HepG2 (cell line): ENCODE data around the gene IL1RAP. TPM values are rescaled to one million over a fixed set of nuclear protein-coding genes. Genes with fewer than 3 reads are reported as not detected.

Experiments used
- AGO2 ChIP-seq: fragments of 200-400 bp; formaldehyde crosslinking; optimal IDR thresholded peaks from 2 replicates; pipeline ENCODE3; 2017; ENCODE audit warnings: mild to moderate bottlenecking, low read depth, low read length, moderate library complexity
- CENPT ChIP-seq: sonication (generic); formaldehyde crosslinking; IDR thresholded peaks from 2 replicates; pipeline ENCODE4 v1.8.0; 2022; ENCODE audit warnings: low read depth, mild to moderate bottlenecking, moderate library complexity, missing genetic modification reagents
- CTCF ChIP-seq: sonication (generic); formaldehyde crosslinking; IDR thresholded peaks from 2 replicates; pipeline ENCODE4 v1.5.0; 2020; ENCODE audit warnings: mild to moderate bottlenecking, missing genetic modification reagents, moderate library complexity
- FOXJ3 ChIP-seq: sonication (generic); formaldehyde crosslinking; IDR thresholded peaks from 2 replicates; pipeline ENCODE4 v1.4.0; 2020; ENCODE audit warnings: missing genetic modification reagents, mild to moderate bottlenecking, borderline replicate concordance
- FOXK1 ChIP-seq: sonication (generic); formaldehyde crosslinking; IDR thresholded peaks from 2 replicates; pipeline ENCODE4 v1.4.0; 2020; ENCODE audit warnings: low read depth, missing genetic modification reagents, borderline replicate concordance
- GPBP1L1 ChIP-seq: sonication (generic); formaldehyde crosslinking; IDR thresholded peaks from 2 replicates; pipeline ENCODE4 v1.5.0; 2020; ENCODE audit warnings: mild to moderate bottlenecking, missing genetic modification reagents
- GPN1 ChIP-seq: sonication (generic); formaldehyde crosslinking; IDR thresholded peaks from 2 replicates; pipeline ENCODE4 v1.5.1; 2020; ENCODE audit warnings: missing genetic modification reagents, borderline replicate concordance
- JARID2 ChIP-seq: sonication (generic); formaldehyde crosslinking; IDR thresholded peaks from 2 replicates; pipeline ENCODE4 v1.8.1; 2023; ENCODE audit warnings: missing genetic modification reagents, inconsistent platforms; ENCODE audit not compliant: insufficient replicate concordance
- NFIC ChIP-seq: IDR thresholded peaks from 2 replicates; pipeline ENCODE4 v1.6.1; 2012; ENCODE audit warnings: mild to moderate bottlenecking, low read length, inconsistent platforms
- REL ChIP-seq: sonication (generic); formaldehyde crosslinking; conservative IDR thresholded peaks from 2 replicates; pipeline ENCODE4 v1.8.0; 2022; ENCODE audit warnings: mild to moderate bottlenecking, missing genetic modification reagents, moderate library complexity
- SP5 ChIP-seq: IDR thresholded peaks from 2 replicates; pipeline ENCODE4 v1.6.1; 2016; ENCODE audit warnings: low read depth, borderline replicate concordance
- SRY ChIP-seq: sonication (generic); formaldehyde crosslinking; IDR thresholded peaks from 2 replicates; pipeline ENCODE4 v1.8.0; 2022; ENCODE audit warnings: mild to moderate bottlenecking, missing genetic modification reagents
- TAF1 ChIP-seq: sonication (generic); formaldehyde crosslinking; IDR thresholded peaks from 2 replicates; pipeline ENCODE4 v1.4.0; 2020; ENCODE audit warnings: missing genetic modification reagents
- YEATS4 ChIP-seq: sonication (generic); formaldehyde crosslinking; IDR thresholded peaks from 2 replicates; pipeline ENCODE4 v1.4.0; 2020; ENCODE audit warnings: missing genetic modification reagents, borderline replicate concordance
- ZBTB14 ChIP-seq: sonication (generic); formaldehyde crosslinking; IDR thresholded peaks from 2 replicates; pipeline ENCODE4 v1.4.0; 2020; ENCODE audit warnings: missing genetic modification reagents
- ZBTB7B ChIP-seq: sonication (generic); formaldehyde crosslinking; IDR thresholded peaks from 2 replicates; pipeline ENCODE4 v1.4.0; 2020; ENCODE audit warnings: missing genetic modification reagents
- ZFP36L2 ChIP-seq: sonication (generic); formaldehyde crosslinking; IDR thresholded peaks from 2 replicates; pipeline ENCODE4 v1.4.0; 2020; ENCODE audit warnings: missing genetic modification reagents
- ZNF101 ChIP-seq: sonication (generic); formaldehyde crosslinking; IDR thresholded peaks from 2 replicates; pipeline ENCODE4 v1.4.0; 2020; ENCODE audit warnings: mild to moderate bottlenecking, low read depth, missing genetic modification reagents, borderline replicate concordance
- ZNF260 ChIP-seq: sonication (generic); formaldehyde crosslinking; IDR thresholded peaks from 2 replicates; pipeline ENCODE4 v1.4.0; 2020; ENCODE audit warnings: missing genetic modification reagents, low read depth, mild to moderate bottlenecking, borderline replicate concordance
- ZNF354B ChIP-seq: sonication (generic); formaldehyde crosslinking; IDR thresholded peaks from 2 replicates; pipeline ENCODE4 v1.8.0; 2022; ENCODE audit warnings: mild to moderate bottlenecking, missing genetic modification reagents
- polyA plus RNA-seq, 8 experiments: library from polyadenylated mRNA; depleted of rRNA in 3 of 8; stranded (reverse) in 7 of 8; unstranded in 1 of 8; fragments of >200 nt; fragmentation: Illumina TruSeq in 4 of 8; extraction: Trizol in 4 of 8; gene quantifications; 2 replicates each; pipeline versions ENCODE4 v1.2.1 to v1.2.3, GENCODE V29; 2011 to 2016; ENCODE audit warnings: low read depth in 4 of 8, missing spikeins in 1 of 8, mixed read lengths in 1 of 8; ENCODE audit not compliant: insufficient read depth in 1 of 8
- total RNA-seq, 5 experiments: library from RNA; depleted of rRNA; stranded (reverse); fragments of >200 nt; fragmentation: Illumina TruSeq; extraction: Trizol; gene quantifications; 2 replicates each; pipeline ENCODE4 v1.2.3, GENCODE V29; 2016; ENCODE audit warnings: low read depth in 1 of 5
- TF ChIP-seq, protein P1 (sequence below): sonication (generic); formaldehyde crosslinking; conservative IDR thresholded peaks from 2 replicates; pipeline ENCODE4 v1.4.0; 2020; ENCODE audit warnings: missing genetic modification reagents
- TF ChIP-seq, protein P2 (sequence below): sonication (generic); formaldehyde crosslinking; IDR thresholded peaks from 2 replicates; pipeline ENCODE4 v1.4.0; 2020; ENCODE audit warnings: missing genetic modification reagents

The IL1RAP gene
- total and polyA plus RNA-seq, 2 of the 13 experiments (the other 11 are each of a cell fraction or from before 2014, with no cell fraction given): 18.3 to 54.9 TPM

DNA sequence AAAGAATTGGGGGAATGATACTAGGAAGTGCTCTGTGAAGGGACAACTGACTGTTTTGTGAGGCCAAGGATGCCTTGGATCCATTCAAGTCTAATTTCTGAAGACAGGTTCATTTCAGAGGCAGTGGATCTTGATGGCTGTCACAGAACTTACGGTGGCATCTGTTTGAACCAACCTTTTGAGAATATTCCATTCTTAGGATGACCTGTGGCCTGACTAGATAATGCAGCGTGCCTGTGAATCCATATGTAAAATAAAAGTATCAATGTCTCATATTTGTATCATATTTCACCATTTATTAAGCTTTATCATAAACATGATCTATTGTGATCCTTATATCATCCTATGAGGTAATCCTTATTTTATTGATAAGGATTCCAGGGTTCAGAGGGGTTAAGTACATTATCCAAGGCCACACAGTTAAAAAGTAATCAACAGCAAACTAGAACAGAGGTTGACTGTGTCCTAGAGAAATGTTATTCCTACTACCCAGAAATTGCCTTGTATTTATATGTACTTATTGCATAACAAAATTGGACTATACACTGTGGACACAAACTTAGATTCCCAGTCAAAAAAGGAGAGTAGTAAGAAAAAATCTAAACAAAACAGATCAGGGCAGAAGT, 34.3 kb downstream of the IL1RAP start (continued):
- TF ChIP-seq ZNF354B (CRISPR knock-in tag) (no peak), JARID2 (CRISPR knock-in tag) (no peak), ZBTB14 (CRISPR knock-in tag) (no peak), ZNF101 (no peak), REL (CRISPR knock-in tag) (no peak), GPN1 (no peak), YEATS4 (no peak; the same call in 1 of the 2 replicates), AGO2 (no peak), SRY (no peak), FOXK1 (CRISPR knock-in tag) (peak; percentile 91), ZNF260 (CRISPR knock-in tag) (no peak), CENPT (CRISPR knock-in tag) (no peak), TAF1 (CRISPR knock-in tag) (no peak), ZFP36L2 (no peak; the same call in 1 of the 2 replicates), SP5 (CRISPR knock-in tag) (peak; percentile 57; the same call in 1 of the 2 replicates), NFIC (peak; percentile 95), GPBP1L1 (no peak), CTCF (CRISPR knock-in tag) (no peak), FOXJ3 (CRISPR knock-in tag) (peak; percentile 99), ZBTB7B (CRISPR knock-in tag) (no peak; the same call in 1 of the 2 replicates)
- TF ChIP-seq, protein P1, sequence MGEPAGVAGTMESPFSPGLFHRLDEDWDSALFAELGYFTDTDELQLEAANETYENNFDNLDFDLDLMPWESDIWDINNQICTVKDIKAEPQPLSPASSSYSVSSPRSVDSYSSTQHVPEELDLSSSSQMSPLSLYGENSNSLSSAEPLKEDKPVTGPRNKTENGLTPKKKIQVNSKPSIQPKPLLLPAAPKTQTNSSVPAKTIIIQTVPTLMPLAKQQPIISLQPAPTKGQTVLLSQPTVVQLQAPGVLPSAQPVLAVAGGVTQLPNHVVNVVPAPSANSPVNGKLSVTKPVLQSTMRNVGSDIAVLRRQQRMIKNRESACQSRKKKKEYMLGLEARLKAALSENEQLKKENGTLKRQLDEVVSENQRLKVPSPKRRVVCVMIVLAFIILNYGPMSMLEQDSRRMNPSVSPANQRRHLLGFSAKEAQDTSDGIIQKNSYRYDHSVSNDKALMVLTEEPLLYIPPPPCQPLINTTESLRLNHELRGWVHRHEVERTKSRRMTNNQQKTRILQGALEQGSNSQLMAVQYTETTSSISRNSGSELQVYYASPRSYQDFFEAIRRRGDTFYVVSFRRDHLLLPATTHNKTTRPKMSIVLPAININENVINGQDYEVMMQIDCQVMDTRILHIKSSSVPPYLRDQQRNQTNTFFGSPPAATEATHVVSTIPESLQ (CRISPR knock-in tag): peak; percentile 72; the same call in 1 of the 2 replicates
- TF ChIP-seq, protein P2, sequence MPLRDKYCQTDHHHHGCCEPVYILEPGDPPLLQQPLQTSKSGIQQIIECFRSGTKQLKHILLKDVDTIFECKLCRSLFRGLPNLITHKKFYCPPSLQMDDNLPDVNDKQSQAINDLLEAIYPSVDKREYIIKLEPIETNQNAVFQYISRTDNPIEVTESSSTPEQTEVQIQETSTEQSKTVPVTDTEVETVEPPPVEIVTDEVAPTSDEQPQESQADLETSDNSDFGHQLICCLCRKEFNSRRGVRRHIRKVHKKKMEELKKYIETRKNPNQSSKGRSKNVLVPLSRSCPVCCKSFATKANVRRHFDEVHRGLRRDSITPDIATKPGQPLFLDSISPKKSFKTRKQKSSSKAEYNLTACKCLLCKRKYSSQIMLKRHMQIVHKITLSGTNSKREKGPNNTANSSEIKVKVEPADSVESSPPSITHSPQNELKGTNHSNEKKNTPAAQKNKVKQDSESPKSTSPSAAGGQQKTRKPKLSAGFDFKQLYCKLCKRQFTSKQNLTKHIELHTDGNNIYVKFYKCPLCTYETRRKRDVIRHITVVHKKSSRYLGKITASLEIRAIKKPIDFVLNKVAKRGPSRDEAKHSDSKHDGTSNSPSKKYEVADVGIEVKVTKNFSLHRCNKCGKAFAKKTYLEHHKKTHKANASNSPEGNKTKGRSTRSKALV (CRISPR knock-in tag): no peak
